ENCODE results near the gene SCT. TPM values are rescaled to one million over a fixed set of nuclear protein-coding genes. Genes with fewer than 3 reads are reported as not detected.

Gene SCT
- total and polyA plus RNA-seq, 4 donors, result 0.88 to 1.4 TPM; not detected in 2

DNA sequence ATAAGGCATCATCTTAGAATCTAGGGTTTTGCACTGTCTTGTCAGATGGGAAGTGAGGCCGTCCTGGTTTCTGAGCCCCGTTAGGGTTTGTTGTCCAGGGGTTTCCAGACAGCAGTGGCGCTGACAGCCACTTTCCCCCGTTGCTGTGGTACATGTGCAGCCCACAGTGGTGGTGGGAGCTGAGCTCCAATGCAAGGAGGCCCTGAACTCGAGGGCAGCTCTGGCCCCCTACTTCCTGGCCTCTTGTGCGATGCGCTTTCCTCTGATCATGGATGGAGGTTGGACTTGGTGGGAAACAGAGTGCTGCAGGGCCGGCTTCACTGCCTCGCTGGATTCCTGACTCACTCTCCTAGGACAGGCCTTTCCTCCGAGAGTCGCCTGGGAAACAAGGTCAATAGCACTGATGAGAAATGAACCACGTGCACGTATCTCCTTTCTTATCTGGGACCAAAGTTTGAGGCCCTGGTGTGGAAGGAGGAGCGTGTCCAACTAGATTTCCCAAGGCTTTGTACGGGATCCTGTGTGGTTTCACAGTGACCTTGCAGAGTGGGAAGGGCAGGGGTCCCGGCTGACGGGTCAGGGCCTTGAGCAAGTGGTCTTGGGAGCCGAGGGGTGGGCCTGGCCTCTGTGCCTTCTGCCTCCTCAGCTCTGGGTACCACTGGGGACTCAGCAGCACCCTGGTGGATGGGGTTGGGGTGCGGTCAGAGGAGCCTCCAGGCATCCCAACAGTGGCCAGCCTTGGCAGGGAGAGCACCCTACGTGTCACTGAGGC is 47.0 kb downstream of the SCT start:
- Histone ChIP-seq H3K4me1 (ENCODE audit: control insufficient read depth, insufficient read depth, low read length) (peaks cover 37% of the 10 kb centered on the region), H3K36me3 (ENCODE audit: control insufficient read depth, insufficient read depth, low read length) (peaks cover 52% of the 10 kb centered on the region), H3K4me3 (ENCODE audit: low read depth, low read length) (no peak overlapping the region), H3K27me3 (ENCODE audit: control insufficient read depth, insufficient read depth, low read length) (peaks cover 2% of the 10 kb centered on the region), H3K27ac (ENCODE audit: low read depth, low read length) (no peak overlapping the region), H3K9me3 (ENCODE audit: control insufficient read depth, insufficient read depth, low read length) (no peaks in the 10 kb centered on the region)
- DNase-seq (ENCODE audit: low read depth in 4 of 6, low spot score in 6 of 6), result no peak
- WGBS (ENCODE audit: insufficient coverage), result 77% methylated on average over 17 of the region's 20 CpGs

DNA sequence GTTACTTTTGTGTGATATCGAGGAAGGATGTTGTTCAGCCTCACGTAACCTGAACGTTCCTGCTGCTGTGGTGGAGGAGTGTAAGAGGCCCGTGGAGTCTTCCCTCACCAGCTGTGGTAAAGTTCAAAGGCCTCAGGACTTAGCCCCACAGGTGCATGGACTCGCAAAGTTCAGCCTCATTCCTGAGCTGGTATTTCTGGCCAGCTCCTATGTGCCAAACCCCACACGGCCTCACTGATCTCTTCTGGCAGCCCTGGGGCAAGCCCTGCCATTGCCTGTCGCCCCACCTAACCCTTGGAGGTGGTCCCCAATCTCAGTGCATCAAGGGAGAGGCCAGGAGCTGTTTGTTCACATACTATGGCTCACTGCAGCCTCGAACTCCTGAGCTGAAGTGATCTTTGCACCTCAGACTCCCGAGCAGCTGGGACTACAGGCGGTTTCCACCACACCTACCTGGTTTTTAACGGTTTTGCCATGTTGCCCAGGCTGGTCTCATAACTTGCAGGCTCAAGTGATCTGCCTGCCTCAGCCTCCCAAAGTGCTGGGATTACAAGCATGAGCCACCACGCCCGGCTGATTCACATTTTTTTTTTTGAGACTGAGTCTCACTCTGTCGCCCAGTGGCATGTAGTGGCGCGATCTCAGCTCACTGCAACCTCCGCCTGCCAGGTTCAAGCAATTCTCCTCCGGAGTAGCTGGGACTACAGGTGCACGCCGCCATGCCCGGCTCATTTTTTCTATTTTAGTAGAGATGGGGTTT is 48.5 kb downstream of the SCT start:
- Histone ChIP-seq H3K9me3 (ENCODE audit: control insufficient read depth, insufficient read depth, low read length) (no peaks in the 10 kb centered on the region), H3K4me1 (ENCODE audit: control insufficient read depth, insufficient read depth, low read length) (peaks cover 45% of the 10 kb centered on the region), H3K4me3 (ENCODE audit: low read depth, low read length) (no peak overlapping the region)

DNA sequence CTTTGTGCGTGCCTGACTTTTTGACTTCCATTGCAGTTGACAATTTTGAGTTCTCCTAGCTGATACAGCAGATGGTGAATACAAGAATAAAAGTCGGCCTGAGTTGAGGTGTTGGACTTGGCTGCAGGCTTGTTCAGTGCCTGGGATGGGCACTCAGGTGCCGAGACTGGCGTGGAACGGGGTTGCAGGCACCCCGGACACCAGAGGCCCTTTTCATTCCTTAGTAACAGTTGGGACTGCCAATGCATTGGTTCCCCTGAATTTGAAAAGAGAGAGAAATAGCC is 49.4 kb downstream of the SCT start:
- Histone ChIP-seq H3K9me3 (ENCODE audit: control insufficient read depth, insufficient read depth, low read length) (no peaks in the 10 kb centered on the region), H3K4me3 (ENCODE audit: low read depth, low read length) (peak overlapping the region; percentile 85), H3K27me3 (ENCODE audit: control insufficient read depth, insufficient read depth, low read length) (peaks cover 8% of the 10 kb centered on the region), H3K4me1 (ENCODE audit: control insufficient read depth, insufficient read depth, low read length) (peaks cover 45% of the 10 kb centered on the region), H3K27ac (ENCODE audit: low read depth, low read length) (no peak overlapping the region), H3K36me3 (ENCODE audit: control insufficient read depth, insufficient read depth, low read length) (peaks cover 33% of the 10 kb centered on the region)
- DNase-seq (ENCODE audit: low read depth in 4 of 6, low spot score in 6 of 6), result no peak
- 75% methylated on average over 6 of the region's 6 CpGs for WGBS (ENCODE audit: insufficient coverage)

More for the DNA sequence above, 48.5 kb downstream of the SCT start:
- H3K27me3 ChIP-seq (ENCODE audit: control insufficient read depth, insufficient read depth, low read length), result peaks cover 8% of the 10 kb centered on the region
- WGBS (ENCODE audit: insufficient coverage), result 87% methylated on average over 17 of the region's 21 CpGs
- H3K36me3 ChIP-seq (ENCODE audit: control insufficient read depth, insufficient read depth, low read length), result peaks cover 37% of the 10 kb centered on the region
- DNase-seq (ENCODE audit: low read depth in 4 of 6, low spot score in 6 of 6), result no peak
- H3K27ac ChIP-seq (ENCODE audit: low read depth, low read length), result no peak overlapping the region

DNA sequence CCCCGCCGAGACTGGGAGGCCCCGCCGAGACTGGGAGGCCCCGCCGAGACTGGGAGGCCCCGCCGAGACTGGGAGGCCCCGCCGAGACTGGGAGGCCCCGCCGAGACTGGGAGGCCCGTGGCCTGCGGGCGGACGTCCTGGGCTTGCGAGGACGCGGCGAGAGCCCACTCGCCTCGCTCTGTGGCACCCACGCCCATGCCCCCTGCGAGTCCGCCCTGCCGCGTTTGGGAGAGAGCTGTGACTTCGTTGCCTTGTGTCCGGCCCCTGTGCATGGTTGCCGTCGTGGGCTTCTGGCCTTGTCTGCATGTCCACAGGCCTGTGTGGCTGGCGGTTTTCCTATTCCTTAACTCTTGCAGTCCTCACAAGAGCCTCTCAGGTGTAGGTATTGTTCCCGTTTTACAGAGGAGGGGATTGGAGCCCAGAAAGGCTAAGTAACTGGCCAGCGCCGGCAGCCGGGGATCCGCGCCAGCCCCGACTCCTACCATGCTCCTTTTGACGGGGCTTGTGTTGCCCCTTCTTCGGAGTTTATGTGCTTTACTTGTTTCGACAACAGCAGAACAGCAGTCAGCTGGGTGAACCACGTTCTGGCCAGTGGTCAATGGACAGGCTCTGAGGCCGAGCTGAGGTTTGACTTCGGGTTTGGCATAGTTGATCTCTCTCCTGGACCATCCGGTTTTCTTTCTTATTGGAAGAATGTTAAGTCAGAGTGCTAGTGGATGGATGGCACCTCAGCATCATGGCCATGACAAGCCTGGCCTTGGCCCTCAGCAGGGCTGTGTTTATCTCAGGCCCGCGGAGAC is 50.0 kb downstream of the SCT start:
- H3K4me1 ChIP-seq (ENCODE audit: control insufficient read depth, insufficient read depth, low read length), result peaks cover 45% of the 10 kb centered on the region
- H3K27ac ChIP-seq (ENCODE audit: low read depth, low read length), result no peak overlapping the region
- H3K4me3 ChIP-seq (ENCODE audit: low read depth, low read length), result peak overlapping the region; percentile 85
- peaks cover 8% of the 10 kb centered on the region for H3K27me3 ChIP-seq (ENCODE audit: control insufficient read depth, insufficient read depth, low read length)
- 9% methylated on average over 43 of the region's 48 CpGs for WGBS (ENCODE audit: insufficient coverage)
- DNase-seq (ENCODE audit: low read depth in 4 of 6, low spot score in 6 of 6), result no peak
- peaks cover 28% of the 10 kb centered on the region for H3K36me3 ChIP-seq (ENCODE audit: control insufficient read depth, insufficient read depth, low read length)
- no peaks in the 10 kb centered on the region for H3K9me3 ChIP-seq (ENCODE audit: control insufficient read depth, insufficient read depth, low read length)

Other genes starting within 250 kb of the SCT start
- gene PKP3, start 233.0 kb downstream of the SCT start, total RNA-seq, result under 1 TPM; 0.61 to 0.69 TPM
- 1 to 10 TPM in 1 of 2 donors, under 1 TPM in 1; 0.77 to 1.3 TPM for gene PKP3, start 233.0 kb downstream of the SCT start, polyA plus RNA-seq (ENCODE audit: insufficient read length in 2 of 2)
- 10 to 100 TPM; 10.6 to 42.5 TPM for gene SIGIRR, start 212.2 kb downstream of the SCT start, total RNA-seq
- 10 to 100 TPM; 41.2 to 56.4 TPM for gene SIGIRR, start 212.2 kb downstream of the SCT start, polyA plus RNA-seq (ENCODE audit: insufficient read length in 2 of 2)
- gene ANO9, start 185.2 kb downstream of the SCT start, total RNA-seq, result under 1 TPM in 1 of 2 donors, not detected in 1; 0.22 TPM
- gene ANO9, start 185.2 kb downstream of the SCT start, polyA plus RNA-seq (ENCODE audit: insufficient read length in 2 of 2), result under 1 TPM; 0.10 to 0.53 TPM
- gene PTDSS2, start 176.9 kb downstream of the SCT start, total RNA-seq, result 10 to 100 TPM; 17.9 to 30.7 TPM
- 10 to 100 TPM; 49.6 to 62.7 TPM for gene PTDSS2, start 176.9 kb downstream of the SCT start, polyA plus RNA-seq (ENCODE audit: insufficient read length in 2 of 2)
- 100 to 1,000 TPM in 1 of 2 donors, 10 to 100 TPM in 1; 62.8 to 119 TPM for gene RNH1, start 119.9 kb downstream of the SCT start, total RNA-seq
- 100 to 1,000 TPM in 1 of 2 donors, 10 to 100 TPM in 1; 77.4 to 112 TPM for gene RNH1, start 119.9 kb downstream of the SCT start, polyA plus RNA-seq (ENCODE audit: insufficient read length in 2 of 2)
- 10 to 100 TPM; 31.7 to 66.3 TPM for gene HRAS, start 91.6 kb downstream of the SCT start, total RNA-seq
- gene HRAS, start 91.6 kb downstream of the SCT start, polyA plus RNA-seq (ENCODE audit: insufficient read length in 2 of 2), result 100 to 1,000 TPM; 132 to 147 TPM
- 1 to 10 TPM; 1.8 to 2.9 TPM for gene LRRC56, start 89.7 kb downstream of the SCT start, total RNA-seq
- 1 to 10 TPM; 6.4 to 8.0 TPM for gene LRRC56, start 89.7 kb downstream of the SCT start, polyA plus RNA-seq (ENCODE audit: insufficient read length in 2 of 2)
- 1 to 10 TPM in 1 of 2 donors, under 1 TPM in 1; 0.79 to 1.4 TPM for gene LMNTD2, start 66.4 kb downstream of the SCT start, total RNA-seq
- 1 to 10 TPM; 5.2 to 7.6 TPM for gene LMNTD2, start 66.4 kb downstream of the SCT start, polyA plus RNA-seq (ENCODE audit: insufficient read length in 2 of 2)
- gene RASSF7, start 66.2 kb downstream of the SCT start, total RNA-seq, result 10 to 100 TPM in 1 of 2 donors, 1 to 10 TPM in 1; 9.2 to 18.3 TPM
- 10 to 100 TPM; 25.9 to 36.8 TPM for gene RASSF7, start 66.2 kb downstream of the SCT start, polyA plus RNA-seq (ENCODE audit: insufficient read length in 2 of 2)
- 10 to 100 TPM; 14.7 to 20.9 TPM for gene PHRF1, start 50.7 kb downstream of the SCT start, total RNA-seq
- gene PHRF1, start 50.7 kb downstream of the SCT start, polyA plus RNA-seq (ENCODE audit: insufficient read length in 2 of 2), result 10 to 100 TPM; 25.8 to 28.4 TPM
- gene IRF7, start 11.2 kb downstream of the SCT start, total RNA-seq, result 10 to 100 TPM in 1 of 2 donors, 1 to 10 TPM in 1; 3.9 to 16.8 TPM
- gene IRF7, start 11.2 kb downstream of the SCT start, polyA plus RNA-seq (ENCODE audit: insufficient read length in 2 of 2), result 10 to 100 TPM; 10.4 to 17.1 TPM
- gene CDHR5, start 2.2 kb downstream of the SCT start, total RNA-seq, result 1 to 10 TPM in 1 of 2 donors, not detected in 1; 2.5 TPM
- gene CDHR5, start 2.2 kb downstream of the SCT start, polyA plus RNA-seq (ENCODE audit: insufficient read length in 2 of 2), result 1 to 10 TPM in 1 of 2 donors, under 1 TPM in 1; 0.71 to 1.5 TPM
- gene DRD4, start 10.1 kb upstream of the SCT start, total RNA-seq, result under 1 TPM in 1 of 2 donors, not detected in 1; 0.72 TPM
- gene DRD4, start 10.1 kb upstream of the SCT start, polyA plus RNA-seq (ENCODE audit: insufficient read length in 2 of 2), result 1 to 10 TPM; 5.4 to 5.6 TPM
- gene DEAF1, start 68.0 kb upstream of the SCT start, total RNA-seq, result 10 to 100 TPM; 45.3 to 77.8 TPM
- 100 to 1,000 TPM; 230 to 242 TPM for gene DEAF1, start 68.0 kb upstream of the SCT start, polyA plus RNA-seq (ENCODE audit: insufficient read length in 2 of 2)
- 10 to 100 TPM; 10.0 to 20.1 TPM for gene TMEM80, start 68.6 kb upstream of the SCT start, total RNA-seq
- 10 to 100 TPM; 25.8 to 38.9 TPM for gene TMEM80, start 68.6 kb upstream of the SCT start, polyA plus RNA-seq (ENCODE audit: insufficient read length in 2 of 2)
- 1 to 10 TPM; 4.5 to 8.6 TPM for gene EPS8L2, start 79.0 kb upstream of the SCT start, total RNA-seq
- gene EPS8L2, start 79.0 kb upstream of the SCT start, polyA plus RNA-seq (ENCODE audit: insufficient read length in 2 of 2), result 10 to 100 TPM; 11.3 to 15.1 TPM
- 100 to 1,000 TPM; 104 to 124 TPM for gene TALDO1, start 120.3 kb upstream of the SCT start, total RNA-seq
- 100 to 1,000 TPM; 158 to 160 TPM for gene TALDO1, start 120.3 kb upstream of the SCT start, polyA plus RNA-seq (ENCODE audit: insufficient read length in 2 of 2)
- 10 to 100 TPM; 22.8 to 44.4 TPM for gene GATD1, start 150.3 kb upstream of the SCT start, total RNA-seq
- gene GATD1, start 150.3 kb upstream of the SCT start, polyA plus RNA-seq (ENCODE audit: insufficient read length in 2 of 2), result 100 to 1,000 TPM in 1 of 2 donors, 10 to 100 TPM in 1; 97.4 to 133 TPM
- gene CEND1, start 162.9 kb upstream of the SCT start, total RNA-seq, result 10 to 100 TPM; 13.0 to 23.4 TPM
- 100 to 1,000 TPM; 162 to 176 TPM for gene CEND1, start 162.9 kb upstream of the SCT start, polyA plus RNA-seq (ENCODE audit: insufficient read length in 2 of 2)
- 10 to 100 TPM; 17.5 to 17.6 TPM for gene SLC25A22, start 171.1 kb upstream of the SCT start, total RNA-seq
- 10 to 100 TPM; 55.0 to 69.2 TPM for gene SLC25A22, start 171.1 kb upstream of the SCT start, polyA plus RNA-seq (ENCODE audit: insufficient read length in 2 of 2)
- 1 to 10 TPM; 5.4 to 8.9 TPM for gene PIDD1, start 178.1 kb upstream of the SCT start, total RNA-seq
- 10 to 100 TPM; 21.2 to 28.9 TPM for gene PIDD1, start 178.1 kb upstream of the SCT start, polyA plus RNA-seq (ENCODE audit: insufficient read length in 2 of 2)
- gene RPLP2, start 182.8 kb upstream of the SCT start, total RNA-seq, result 1,000 to 10,000 TPM in 1 of 2 donors, 100 to 1,000 TPM in 1; 139 to 1,150 TPM
- 100 to 1,000 TPM; 862 to 919 TPM for gene RPLP2, start 182.8 kb upstream of the SCT start, polyA plus RNA-seq (ENCODE audit: insufficient read length in 2 of 2)
- gene PNPLA2, start 191.7 kb upstream of the SCT start, total RNA-seq, result 10 to 100 TPM in 1 of 2 donors, 1 to 10 TPM in 1; 9.1 to 18.2 TPM
- gene PNPLA2, start 191.7 kb upstream of the SCT start, polyA plus RNA-seq (ENCODE audit: insufficient read length in 2 of 2), result 10 to 100 TPM; 38.8 to 49.9 TPM
- 1 to 10 TPM; 2.4 to 9.4 TPM for gene CRACR2B, start 200.7 kb upstream of the SCT start, total RNA-seq
- 10 to 100 TPM in 1 of 2 donors, 1 to 10 TPM in 1; 7.4 to 12.1 TPM for gene CRACR2B, start 200.7 kb upstream of the SCT start, polyA plus RNA-seq (ENCODE audit: insufficient read length in 2 of 2)
- 100 to 1,000 TPM in 1 of 2 donors, 10 to 100 TPM in 1; 71.8 to 185 TPM for gene CD151, start 205.8 kb upstream of the SCT start, total RNA-seq
- 100 to 1,000 TPM in 1 of 2 donors, 10 to 100 TPM in 1; 95.4 to 134 TPM for gene CD151, start 205.8 kb upstream of the SCT start, polyA plus RNA-seq (ENCODE audit: insufficient read length in 2 of 2)
- 100 to 1,000 TPM in 1 of 2 donors, 10 to 100 TPM in 1; 34.7 to 160 TPM for gene POLR2L, start 215.3 kb upstream of the SCT start, total RNA-seq
- gene POLR2L, start 215.3 kb upstream of the SCT start, polyA plus RNA-seq (ENCODE audit: insufficient read length in 2 of 2), result 100 to 1,000 TPM; 118 to 130 TPM
- gene TSPAN4, start 215.7 kb upstream of the SCT start, total RNA-seq, result 100 to 1,000 TPM in 1 of 2 donors, 10 to 100 TPM in 1; 27.2 to 151 TPM
- gene TSPAN4, start 215.7 kb upstream of the SCT start, polyA plus RNA-seq (ENCODE audit: insufficient read length in 2 of 2), result 10 to 100 TPM; 57.4 to 99.8 TPM